Measurements from ENCODE around the gene KLF3.

KLF3 gene

GRCh38 chr4:38654273-38654672 lies 9.7 kb upstream of the KLF3 start:
- DNase-seq (ENCODE audit: low read depth in 2 of 2), result no peak

- DNase-seq (ENCODE audit: low read depth in 2 of 2), result no peak
These were observed 7.9 kb upstream of the KLF3 start for GRCh38 chr4:38656111-38656510.

GRCh38 chr4:38659346-38659745 lies 4.7 kb upstream of the KLF3 start:
- DNase-seq (ENCODE audit: low read depth in 2 of 2), result no peak

- DNase-seq (ENCODE audit: low read depth in 2 of 2), result no peak
These were observed 3.2 kb upstream of the KLF3 start for GRCh38 chr4:38660838-38661237.

- no peak for DNase-seq (ENCODE audit: low read depth in 2 of 2)
These were observed 2.6 kb upstream of the KLF3 start for GRCh38 chr4:38661371-38661770.

- DNase-seq (ENCODE audit: low read depth in 2 of 2), result no peak
These were observed 1.4 kb upstream of the KLF3 start for GRCh38 chr4:38662522-38663089.

GRCh38 chr4:38663090-38663800 lies 754 bp upstream of the KLF3 start:
- peak; percentile 29 to 37 for DNase-seq (ENCODE audit: low read depth in 2 of 2)

GRCh38 chr4:38664706-38665401 lies 855 bp downstream of the KLF3 start:
- DNase-seq (ENCODE audit: low read depth in 2 of 2), result peak in 1 of 2 experiments; percentile 31

- DNase-seq (ENCODE audit: low read depth in 2 of 2), result no peak
These were observed 1.8 kb downstream of the KLF3 start for GRCh38 chr4:38665551-38666411.

- DNase-seq (ENCODE audit: low read depth in 2 of 2), result no peak
These were observed 2.7 kb downstream of the KLF3 start for GRCh38 chr4:38666766-38667084.

GRCh38 chr4:38667085-38667893 lies 3.3 kb downstream of the KLF3 start:
- DNase-seq (ENCODE audit: low read depth in 2 of 2), result no peak

GRCh38 chr4:38668203-38668971 lies 4.4 kb downstream of the KLF3 start:
- DNase-seq (ENCODE audit: low read depth in 2 of 2), result no peak

GRCh38 chr4:38669208-38669607 lies 5.2 kb downstream of the KLF3 start:
- DNase-seq (ENCODE audit: low read depth in 2 of 2), result no peak

- no peak for DNase-seq (ENCODE audit: low read depth in 2 of 2)
These were observed 6.3 kb downstream of the KLF3 start for GRCh38 chr4:38670109-38670901.

GRCh38 chr4:38670939-38671591 lies 7.1 kb downstream of the KLF3 start:
- DNase-seq (ENCODE audit: low read depth in 2 of 2), result no peak

- DNase-seq (ENCODE audit: low read depth in 2 of 2), result no peak
These were observed 7.6 kb downstream of the KLF3 start for GRCh38 chr4:38671592-38671940.

GRCh38 chr4:38672074-38672396 lies 8.0 kb downstream of the KLF3 start:
- no peak for DNase-seq (ENCODE audit: low read depth in 2 of 2)

- no peak for DNase-seq (ENCODE audit: low read depth in 2 of 2)
These were observed 8.6 kb downstream of the KLF3 start for GRCh38 chr4:38672397-38673129.

All from stimulated activated CD4-positive, alpha-beta T cell treated with anti-CD3 and anti-CD28 coated beads, Interleukin-12 subunit alpha, Interleukin-12 subunit beta, amount 100 ng/mL, for 24 hours (primary cell).